ENCODE measurements around the gene MBNL2.

Gene MBNL2

DNA sequence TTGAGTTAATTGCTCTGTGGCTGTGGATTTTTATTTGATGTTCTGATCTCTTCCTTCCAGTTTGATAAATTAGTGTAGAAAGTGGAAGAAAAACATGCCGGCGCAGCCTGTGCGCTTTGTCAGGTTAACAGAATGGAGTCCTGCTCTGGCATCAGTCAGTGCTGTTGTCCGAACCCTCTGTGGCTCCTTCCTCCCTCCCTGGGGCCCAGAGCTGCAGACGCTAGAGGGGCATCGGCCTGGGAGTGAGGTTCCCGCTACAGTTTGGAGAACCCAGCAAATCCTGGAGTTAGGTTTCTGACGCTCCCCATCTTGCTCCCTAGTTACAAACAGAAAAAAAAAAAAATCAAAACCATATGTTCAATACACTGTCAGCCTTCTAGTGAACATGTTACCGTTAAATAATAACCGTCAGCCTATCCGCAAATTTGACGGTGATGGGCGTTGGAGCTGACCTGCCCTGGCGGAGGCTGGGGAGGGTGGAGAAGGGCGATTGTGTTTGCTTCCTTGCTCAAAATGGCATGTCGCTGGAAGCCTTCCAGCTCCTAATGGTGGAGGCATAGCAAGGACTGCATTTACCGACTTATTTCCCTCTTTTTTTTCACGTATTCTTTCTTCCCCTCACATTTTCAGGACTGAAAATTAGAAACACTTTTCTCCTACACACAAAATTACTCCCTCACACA lies 13.6 kb downstream of the MBNL2 start:
- in situ Hi-C loops (cut with MboI; ENCODE audit: low pct_unique_long_range_greater_than_20kb, low sequenced_read_pairs, unreplicated experiment) = no loop called here
- TF ChIP-seq, protein P1, sequence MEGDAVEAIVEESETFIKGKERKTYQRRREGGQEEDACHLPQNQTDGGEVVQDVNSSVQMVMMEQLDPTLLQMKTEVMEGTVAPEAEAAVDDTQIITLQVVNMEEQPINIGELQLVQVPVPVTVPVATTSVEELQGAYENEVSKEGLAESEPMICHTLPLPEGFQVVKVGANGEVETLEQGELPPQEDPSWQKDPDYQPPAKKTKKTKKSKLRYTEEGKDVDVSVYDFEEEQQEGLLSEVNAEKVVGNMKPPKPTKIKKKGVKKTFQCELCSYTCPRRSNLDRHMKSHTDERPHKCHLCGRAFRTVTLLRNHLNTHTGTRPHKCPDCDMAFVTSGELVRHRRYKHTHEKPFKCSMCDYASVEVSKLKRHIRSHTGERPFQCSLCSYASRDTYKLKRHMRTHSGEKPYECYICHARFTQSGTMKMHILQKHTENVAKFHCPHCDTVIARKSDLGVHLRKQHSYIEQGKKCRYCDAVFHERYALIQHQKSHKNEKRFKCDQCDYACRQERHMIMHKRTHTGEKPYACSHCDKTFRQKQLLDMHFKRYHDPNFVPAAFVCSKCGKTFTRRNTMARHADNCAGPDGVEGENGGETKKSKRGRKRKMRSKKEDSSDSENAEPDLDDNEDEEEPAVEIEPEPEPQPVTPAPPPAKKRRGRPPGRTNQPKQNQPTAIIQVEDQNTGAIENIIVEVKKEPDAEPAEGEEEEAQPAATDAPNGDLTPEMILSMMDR (IDR thresholded peaks at IDR 0.05; ENCODE audit: extremely low read depth, insufficient read depth, missing control alignments) = no peak
- no peak for DNase-seq (ENCODE audit: low spot score)

GRCh38 chr13:97237388-97237787 lies 15.3 kb downstream of the MBNL2 start:
- TF ChIP-seq, protein P1 (IDR thresholded peaks at IDR 0.05; ENCODE audit: extremely low read depth, insufficient read depth, missing control alignments) = no peak
- in situ Hi-C loops (cut with MboI; ENCODE audit: low pct_unique_long_range_greater_than_20kb, low sequenced_read_pairs, unreplicated experiment) = no loop called here
- no peak for DNase-seq (ENCODE audit: low spot score)

DNA sequence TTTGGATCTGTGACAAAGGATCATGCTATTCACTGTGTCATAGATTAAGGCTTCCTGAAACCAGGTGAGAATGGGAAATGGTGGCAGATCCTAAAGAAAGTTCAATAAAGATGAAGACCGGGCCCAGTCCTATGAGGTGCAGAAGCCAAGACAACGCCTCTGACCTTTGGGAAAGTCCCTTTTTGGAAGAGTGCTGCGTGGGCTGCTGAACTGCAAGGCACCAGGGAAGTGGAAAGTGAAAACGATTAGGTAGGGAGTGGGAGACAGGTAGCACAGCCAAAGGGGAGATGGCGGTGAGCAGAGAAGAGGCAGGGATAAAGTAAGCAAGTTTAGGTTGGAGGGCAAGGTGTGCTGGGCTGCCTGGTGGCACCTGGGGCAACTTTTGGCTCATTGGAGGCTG lies 16.3 kb downstream of the MBNL2 start:
- TF ChIP-seq, protein P1 (IDR thresholded peaks at IDR 0.05; ENCODE audit: extremely low read depth, insufficient read depth, missing control alignments) = no peak
- no peak for DNase-seq (ENCODE audit: low spot score)
- in situ Hi-C loops (cut with MboI; ENCODE audit: low pct_unique_long_range_greater_than_20kb, low sequenced_read_pairs, unreplicated experiment) = no loop called here

GRCh38 chr13:97238883-97239282 lies 16.8 kb downstream of the MBNL2 start:
- in situ Hi-C loops (cut with MboI; ENCODE audit: low pct_unique_long_range_greater_than_20kb, low sequenced_read_pairs, unreplicated experiment) = no loop called here
- TF ChIP-seq, protein P1 (IDR thresholded peaks at IDR 0.05; ENCODE audit: extremely low read depth, insufficient read depth, missing control alignments) = no peak
- DNase-seq (ENCODE audit: low spot score) = no peak

DNA sequence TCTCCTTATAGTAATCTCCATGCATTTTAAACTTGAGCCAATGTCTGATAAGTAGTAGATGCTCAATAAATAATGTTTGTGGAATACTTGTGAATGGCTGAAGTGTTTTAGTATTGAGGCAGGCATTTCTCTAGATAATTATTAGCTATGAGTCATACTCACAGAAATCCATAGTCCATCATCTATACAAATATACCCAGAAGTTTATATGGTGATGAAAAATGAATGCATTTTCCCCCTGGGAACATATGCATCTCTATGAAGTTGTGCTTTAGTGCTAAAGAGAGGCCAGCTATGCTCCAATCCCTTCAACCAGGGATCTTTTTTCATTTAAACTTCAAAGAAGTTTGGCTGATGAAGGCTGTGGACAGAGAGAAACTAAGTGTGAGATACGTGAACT lies 17.2 kb downstream of the MBNL2 start:
- TF ChIP-seq, protein P1 (IDR thresholded peaks at IDR 0.05; ENCODE audit: extremely low read depth, insufficient read depth, missing control alignments) = no peak
- no peak for DNase-seq (ENCODE audit: low spot score)
- in situ Hi-C loops (cut with MboI; ENCODE audit: low pct_unique_long_range_greater_than_20kb, low sequenced_read_pairs, unreplicated experiment) = no loop called here

DNA sequence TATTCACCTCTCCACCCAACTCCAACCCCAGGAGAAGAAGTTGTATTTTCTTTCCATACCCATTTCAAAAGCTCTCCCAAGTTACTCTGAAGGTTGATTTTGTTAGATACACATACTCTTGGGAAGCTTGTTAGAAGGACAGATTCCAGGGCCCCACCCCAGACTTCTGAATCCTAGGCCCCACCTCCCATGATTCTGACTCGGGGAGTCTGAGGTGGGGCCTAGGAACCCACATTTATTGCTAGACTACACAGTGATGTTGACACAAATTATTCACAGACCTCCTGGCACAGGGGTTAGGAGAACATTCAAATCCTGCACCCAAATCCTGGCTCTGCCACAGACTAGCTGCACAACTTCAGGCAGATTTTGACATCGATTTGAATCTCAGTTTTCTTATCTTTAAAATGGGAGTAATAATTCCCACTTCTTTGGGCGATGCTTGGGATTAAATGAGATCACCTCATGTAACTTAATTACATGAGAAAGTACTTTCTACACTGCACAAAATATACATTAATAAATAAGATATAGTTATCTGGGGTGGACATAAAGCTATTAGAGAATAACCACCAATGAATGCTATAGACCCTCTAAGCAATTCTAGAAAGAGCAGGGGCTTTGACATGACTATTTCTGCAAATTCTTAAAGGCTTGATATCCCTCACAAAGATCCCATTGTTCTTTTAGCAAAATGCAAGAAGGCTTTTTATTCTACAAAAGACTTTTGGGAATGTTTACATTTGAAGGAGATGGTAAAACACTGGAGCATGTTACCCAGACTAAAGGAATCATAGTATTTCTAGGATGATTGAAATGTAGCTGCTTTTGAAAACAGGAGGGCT lies 18.0 kb downstream of the MBNL2 start:
- in situ Hi-C loops (cut with MboI; ENCODE audit: low pct_unique_long_range_greater_than_20kb, low sequenced_read_pairs, unreplicated experiment) = no loop called here
- DNase-seq (ENCODE audit: low spot score) = no peak
- TF ChIP-seq, protein P1 (IDR thresholded peaks at IDR 0.05; ENCODE audit: extremely low read depth, insufficient read depth, missing control alignments) = no peak
